Sigmoid colon (tissue), 7 donors: ENCODE data around the gene GALNT13. TPM values are rescaled to one million over a fixed set of nuclear protein-coding genes. Genes with fewer than 3 reads are reported as not detected.

ENCODE experiments used
- DNase-seq: peaks from one replicate; pipeline ENCODE4 v3.0.0-alpha.2; 2019
- H3K27ac ChIP-seq, 4 donors: fragments of 200-600 bp; sonication (generic); one replicate each; pipeline ENCODE4 v1.5.1; 2016 to 2019; ENCODE audit warnings: mild to moderate bottlenecking in 1 of 4
- H3K27me3 ChIP-seq, 3 donors: fragments of 200-600 bp; sonication (generic); one replicate each; pipeline ENCODE4 v1.5.1; 2019; ENCODE audit warnings: mild to moderate bottlenecking in 1 of 3
- H3K36me3 ChIP-seq, 4 donors: fragments of 200-600 bp; sonication (generic); one replicate each; pipeline ENCODE4 v1.5.1; 2016 to 2019
- H3K4me1 ChIP-seq, 4 donors: fragments of 200-600 bp; sonication (generic); one replicate each; pipeline ENCODE4 v1.5.1; 2017 to 2019
- H3K4me3 ChIP-seq, 4 donors: fragments of 200-600 bp; sonication (generic); one replicate each; pipeline ENCODE4 v1.5.1; 2017 to 2019; ENCODE audit warnings: mild to moderate bottlenecking in 2 of 4, moderate library complexity in 1 of 4
- H3K9me3 ChIP-seq, 4 donors: fragments of 200-600 bp in 3 of 4; sonication (generic) in 3 of 4; one replicate each; pipeline versions ENCODE4 v1.5.1 to v1.6.1; 2013 to 2019
- CTCF ChIP-seq, 4 experiments: fragments of 450-650 bp in 3 of 4; fragments of 200-600 bp in 1 of 4; IDR thresholded peaks; one replicate each; pipeline ENCODE4 v1.5.1; 2016 to 2019; ENCODE audit warnings: antibody characterized with exemption in 4 of 4, mild to moderate bottlenecking in 3 of 4, moderate library complexity in 2 of 4
- EP300 ChIP-seq, 4 donors: sonication (generic); formaldehyde crosslinking; IDR thresholded peaks; one replicate each; pipeline ENCODE4 v1.6.1; 2017; ENCODE audit warnings: antibody characterized with exemption in 4 of 4
- POLR2A ChIP-seq, 2 donors: fragments of 450-650 bp; IDR thresholded peaks; one replicate each; pipeline ENCODE4 v1.6.1; 2016; ENCODE audit warnings: antibody characterized with exemption in 2 of 2, mild to moderate bottlenecking in 2 of 2, moderate library complexity in 2 of 2
- POLR2AphosphoS5 ChIP-seq, 4 donors: sonication (generic); formaldehyde crosslinking; IDR thresholded peaks; one replicate each; pipeline ENCODE4 v1.6.1; 2017; ENCODE audit warnings: antibody characterized with exemption in 4 of 4
- WGBS, 2 donors: extraction: QIAGEN DNeasy Blood & Tissue Kit; methylation state at CpG; one replicate each; pipeline ENCODE4 v1.1.7; 2013; 5-methylcytosine and 5-hydroxymethylcytosine counted together
- intact Hi-C: fragments of 100-400 bp; cut with DNase I; formaldehyde crosslinking; loops from one replicate; pipeline ENCODE4 v1.15.1; 2023
- polyA plus RNA-seq, 3 donors: library from polyadenylated mRNA; stranded (reverse); fragments of 200-250 nt; gene quantifications; one replicate each; pipeline ENCODE4 v1.2.3, GENCODE V29; 2013
- total RNA-seq, 4 donors: library from RNA; depleted of rRNA; stranded (reverse); fragments of >200 nt; gene quantifications; one replicate each; pipeline ENCODE4 v1.1.0, GENCODE V29; 2016
- donor health status: healthy with polysubstance abuse.
- donor health status: Bipolar disorder and iron deficiency.
- donor health status: healthy.

The GALNT13 gene
- total and polyA plus RNA-seq, 7 donors, result under 0.01 to 2.5 (median 0.82) TPM; not detected in 1

- Histone ChIP-seq H3K27me3 (no peaks in the 10 kb centered on the region), H3K27ac (no peak overlapping the region), H3K36me3 (no peaks in the 10 kb centered on the region), H3K4me1 (peaks cover 0 to 11% (median 2%) of the 10 kb centered on the region in 4 donors), H3K4me3 (no peak overlapping the region), H3K9me3 (no peaks in the 10 kb centered on the region)
- intact Hi-C loops, result no loop called here
- no peak for TF ChIP-seq POLR2A (IDR thresholded peaks at IDR 0.05)
- TF ChIP-seq EP300 (IDR thresholded peaks at IDR 0.05), result no peak
- no peak for TF ChIP-seq CTCF (IDR thresholded peaks at IDR 0.05)
- TF ChIP-seq POLR2AphosphoS5 (IDR thresholded peaks at IDR 0.05), result no peak
- no peak for DNase-seq
Measured at GRCh38 chr2:153953761-153954160, 82.0 kb downstream of the GALNT13 start.

- TF ChIP-seq CTCF (IDR thresholded peaks at IDR 0.05) (no peak), POLR2AphosphoS5 (IDR thresholded peaks at IDR 0.05) (no peak), POLR2A (IDR thresholded peaks at IDR 0.05) (no peak), EP300 (IDR thresholded peaks at IDR 0.05) (no peak)
- 37 to 61% methylated on average over 1 of the region's 1 CpG for WGBS, 2 donors
- intact Hi-C loops, result no loop called here
- Histone ChIP-seq H3K4me1 (no peaks in the 10 kb centered on the region), H3K27ac (no peak overlapping the region), H3K9me3 (peaks cover 0 to 5% (median 0%) of the 10 kb centered on the region in 4 donors), H3K27me3 (no peaks in the 10 kb centered on the region), H3K36me3 (no peaks in the 10 kb centered on the region), H3K4me3 (no peak overlapping the region)
- DNase-seq, result no peak
Measured at GRCh38 chr2:153963256-153963655, 91.5 kb downstream of the GALNT13 start.

GRCh38 chr2:153967248-153967973 lies 95.7 kb downstream of the GALNT13 start:
- Histone ChIP-seq H3K27me3 (no peaks in the 10 kb centered on the region), H3K36me3 (no peaks in the 10 kb centered on the region), H3K9me3 (no peaks in the 10 kb centered on the region), H3K4me3 (no peak overlapping the region), H3K4me1 (no peaks in the 10 kb centered on the region), H3K27ac (no peak overlapping the region)
- WGBS, 2 donors, result 51 to 74% methylated on average over 5 of the region's 5 CpGs
- no peak for DNase-seq
- intact Hi-C loops, result no loop called here
- no peak for TF ChIP-seq POLR2A (IDR thresholded peaks at IDR 0.05)
- no peak for TF ChIP-seq CTCF (IDR thresholded peaks at IDR 0.05)
- no peak for TF ChIP-seq EP300 (IDR thresholded peaks at IDR 0.05)
- no peak for TF ChIP-seq POLR2AphosphoS5 (IDR thresholded peaks at IDR 0.05)

GRCh38 chr2:153971250-153971649 lies 99.5 kb downstream of the GALNT13 start:
- intact Hi-C loops, result no loop called here
- WGBS, 2 donors, result 66 to 70% methylated on average over 2 of the region's 2 CpGs
- H3K4me3 ChIP-seq, result no peak overlapping the region
- no peaks in the 10 kb centered on the region for H3K36me3 ChIP-seq
- H3K27ac ChIP-seq, result no peak overlapping the region
- DNase-seq, result no peak
- TF ChIP-seq POLR2A (IDR thresholded peaks at IDR 0.05) (no peak), CTCF (IDR thresholded peaks at IDR 0.05) (no peak), POLR2AphosphoS5 (IDR thresholded peaks at IDR 0.05) (no peak), EP300 (IDR thresholded peaks at IDR 0.05) (no peak)
- H3K27me3 ChIP-seq, result no peaks in the 10 kb centered on the region
- H3K4me1 ChIP-seq, result no peaks in the 10 kb centered on the region
- no peaks in the 10 kb centered on the region for H3K9me3 ChIP-seq

GRCh38 chr2:153971855-153972254 lies 100.1 kb downstream of the GALNT13 start:
- 13 to 34% methylated on average over 1 of the region's 1 CpG for WGBS, 2 donors
- H3K27ac ChIP-seq, result no peak overlapping the region

More at GRCh38 chr2:153971855-153972254, 100.1 kb downstream of the GALNT13 start:
- DNase-seq, result no peak
- Histone ChIP-seq H3K27me3 (no peaks in the 10 kb centered on the region), H3K36me3 (no peaks in the 10 kb centered on the region), H3K4me1 (no peaks in the 10 kb centered on the region), H3K4me3 (no peak overlapping the region), H3K9me3 (no peaks in the 10 kb centered on the region)
- intact Hi-C loops, result no loop called here
- TF ChIP-seq EP300 (IDR thresholded peaks at IDR 0.05), result no peak
- no peak for TF ChIP-seq POLR2A (IDR thresholded peaks at IDR 0.05)
- TF ChIP-seq CTCF (IDR thresholded peaks at IDR 0.05), result no peak
- TF ChIP-seq POLR2AphosphoS5 (IDR thresholded peaks at IDR 0.05), result no peak
